ENCODE results near the gene TFCP2.

The TFCP2 gene

GRCh38 chr12:51217133-51217967 lies 44.4 kb upstream of the TFCP2 start:
- H3K4me3 ChIP-seq (ENCODE audit: control insufficient read depth, low read depth, low read length) = peak overlapping the region; percentile 73
- DNase-seq (ENCODE audit: low read depth) = peak; percentile 15
- TF ChIP-seq CTCF (conservative IDR thresholded peaks at IDR 0.05; ENCODE audit: control insufficient read depth, insufficient read depth, low read depth, low read length) = peak; percentile 16

DNA sequence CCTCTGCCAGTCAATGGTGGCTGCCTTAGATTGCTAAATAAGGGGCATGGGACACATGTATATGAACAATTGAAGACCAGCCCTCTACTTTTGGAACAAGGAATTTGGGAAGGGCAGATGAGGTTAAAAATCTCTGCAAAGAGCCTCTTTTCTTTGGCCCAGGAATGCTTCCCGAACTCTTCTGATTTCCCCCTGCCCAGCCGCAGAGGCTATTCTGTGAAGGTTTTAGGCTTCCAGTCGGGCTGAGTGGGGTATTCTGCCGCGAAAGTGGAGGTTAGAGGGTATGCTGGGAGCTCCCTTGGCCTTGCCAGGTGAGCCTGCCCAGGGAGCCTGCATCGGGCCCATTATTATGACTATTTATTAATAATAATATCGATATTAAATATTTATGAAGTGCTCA lies 43.7 kb upstream of the TFCP2 start:
- TF ChIP-seq CTCF (conservative IDR thresholded peaks at IDR 0.05; ENCODE audit: control insufficient read depth, insufficient read depth, low read depth, low read length) = no peak
- peak overlapping the region; percentile 73 for H3K4me3 ChIP-seq (ENCODE audit: control insufficient read depth, low read depth, low read length)
- no peak for DNase-seq (ENCODE audit: low read depth)

- TF ChIP-seq CTCF (conservative IDR thresholded peaks at IDR 0.05; ENCODE audit: control insufficient read depth, insufficient read depth, low read depth, low read length) = no peak
- no peak for DNase-seq (ENCODE audit: low read depth)
- H3K4me3 ChIP-seq (ENCODE audit: control insufficient read depth, low read depth, low read length) = no peak overlapping the region
Measured at GRCh38 chr12:51214895-51215294, 42.0 kb upstream of the TFCP2 start.

DNA sequence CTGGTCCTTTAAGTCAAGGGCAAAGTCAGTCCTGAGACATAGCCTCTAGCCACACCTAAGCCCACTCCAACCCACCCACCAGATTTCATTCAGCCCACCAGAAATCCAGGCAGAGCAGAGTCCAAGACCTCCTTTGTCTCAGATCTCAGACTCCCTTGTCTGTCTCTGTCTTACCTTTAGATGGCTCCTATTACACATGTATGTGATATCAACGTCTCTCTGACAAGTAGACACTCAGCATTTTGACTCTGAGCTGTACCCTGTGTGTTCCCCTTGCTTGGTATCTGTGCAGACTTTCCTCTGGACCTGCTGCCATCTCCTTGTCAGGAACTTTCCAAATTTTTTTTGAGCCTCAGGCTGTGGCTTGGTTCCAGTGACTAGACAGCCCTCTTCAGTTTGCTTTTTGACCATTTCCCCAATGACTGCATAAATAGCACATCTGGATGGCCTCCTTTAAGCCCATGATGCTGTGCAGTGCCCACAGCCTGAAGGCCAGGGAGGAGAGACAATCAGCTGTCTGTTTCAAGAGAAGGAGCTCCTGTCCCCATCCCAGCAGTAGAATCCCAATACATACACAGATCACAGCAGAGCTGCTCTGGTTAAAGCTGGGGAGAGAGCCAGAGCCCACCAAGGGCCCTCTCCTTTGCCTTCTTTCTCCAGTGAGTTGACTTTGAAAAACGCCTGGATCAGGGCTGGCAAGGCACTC lies 37.9 kb upstream of the TFCP2 start:
- H3K4me3 ChIP-seq (ENCODE audit: control insufficient read depth, low read depth, low read length) = no peak overlapping the region
- no peak for TF ChIP-seq CTCF (conservative IDR thresholded peaks at IDR 0.05; ENCODE audit: control insufficient read depth, insufficient read depth, low read depth, low read length)
- DNase-seq (ENCODE audit: low read depth) = no peak

DNA sequence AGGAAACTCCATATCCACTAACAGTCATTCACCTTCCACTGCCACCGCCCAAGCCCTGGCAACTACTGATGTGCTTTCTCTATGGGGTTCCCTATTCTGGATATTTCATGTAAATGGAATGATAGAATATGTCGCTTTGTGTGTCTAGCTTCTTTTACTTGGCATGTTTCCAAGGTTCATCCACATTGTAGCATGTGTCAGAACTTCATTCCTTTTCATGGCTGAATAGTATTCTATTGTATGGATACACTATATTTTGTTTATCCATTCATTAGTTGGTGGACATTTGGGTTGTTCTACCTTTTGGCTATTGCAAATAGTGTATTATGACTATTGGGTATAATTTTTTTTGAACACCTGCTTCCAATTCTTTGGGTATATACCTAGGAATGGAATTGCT lies 36.3 kb upstream of the TFCP2 start:
- no peak overlapping the region for H3K4me3 ChIP-seq (ENCODE audit: control insufficient read depth, low read depth, low read length)
- no peak for DNase-seq (ENCODE audit: low read depth)
- no peak for TF ChIP-seq CTCF (conservative IDR thresholded peaks at IDR 0.05; ENCODE audit: control insufficient read depth, insufficient read depth, low read depth, low read length)

DNA sequence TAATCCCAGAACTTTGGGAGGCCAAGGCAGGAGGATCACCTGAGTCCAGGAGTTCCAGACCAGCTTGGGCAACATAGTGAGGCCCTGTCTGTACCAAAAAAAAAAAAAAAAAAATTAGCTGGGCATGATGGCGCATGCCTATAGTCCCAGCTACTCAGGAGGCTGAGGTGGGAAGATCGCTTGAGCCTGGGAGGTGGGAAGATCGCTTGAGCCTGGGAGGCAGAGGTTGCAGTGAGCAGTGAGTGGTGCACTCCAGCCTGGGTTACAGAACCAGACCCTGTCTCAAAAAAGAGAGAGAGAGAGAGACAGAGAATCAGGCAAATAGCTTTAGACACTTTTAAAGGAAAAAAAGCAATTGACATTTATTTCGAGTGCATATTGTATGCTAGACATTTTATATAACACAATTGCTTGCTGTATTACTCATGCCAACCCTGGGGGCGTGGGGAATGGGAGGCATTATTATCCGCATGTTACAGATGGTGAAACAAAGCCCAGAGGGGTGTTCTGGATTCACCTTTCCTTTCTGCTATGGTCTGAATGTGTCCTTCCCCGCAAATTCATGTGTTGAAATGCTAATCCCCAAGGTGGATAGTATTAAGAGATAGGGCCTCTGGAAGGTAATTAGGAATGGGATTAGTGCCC lies 35.2 kb upstream of the TFCP2 start:
- no peak for DNase-seq (ENCODE audit: low read depth)
- TF ChIP-seq CTCF (conservative IDR thresholded peaks at IDR 0.05; ENCODE audit: control insufficient read depth, insufficient read depth, low read depth, low read length) = no peak
- no peak overlapping the region for H3K4me3 ChIP-seq (ENCODE audit: control insufficient read depth, low read depth, low read length)
